IMR-90 (cell line): ENCODE results near the gene AURKA. TPM values are rescaled to one million over a fixed set of nuclear protein-coding genes. Genes with fewer than 3 reads are reported as not detected.
A peak's percentile ranks its signal among the peaks of the same experiment; 100 is the strongest.

Experiments
- ATAC-seq: fragments of 200-7000 bp; cut with Tn5 transposase; 2 replicates; pipeline ENCODE4 v1.9.1; 2020; ENCODE audit warnings: low read depth, mild to moderate bottlenecking, moderate library complexity
- BruUV-seq: library from RNA; stranded (reverse); fragments of 400-500 nt; replicated peaks from 2 replicates; lab custom pipeline; 2021; lab: Mats Ljungman, UMichigan
- CTCF ChIA-PET: fragments of 300-600 bp; formaldehyde crosslinking; extraction: SDS; loops from one replicate; lab custom pipeline; 2021; ENCODE audit warnings: antibody characterized with exemption; lab: Yijun Ruan, JAX
- POLR2A ChIA-PET: fragments of 300-600 bp; sonication (Branson Sonifier 250); formaldehyde crosslinking; loops from one replicate; lab custom pipeline; 2022; ENCODE audit warnings: antibody characterized with exemption; ENCODE audit not compliant: unreplicated experiment; lab: Charles Lee
- DNase-seq: peaks from one replicate; pipeline ENCODE4 v3.0.0; 2013
- H2AFZ ChIP-seq: replicated peaks from 2 replicates; pipeline ENCODE3; 2013; ENCODE audit warnings: low read length, mild to moderate bottlenecking; ENCODE audit not compliant: poor library complexity
- H2AK5ac ChIP-seq: 2 replicates; pipeline ENCODE4 v1.6.1; 2013; ENCODE audit warnings: low read depth, low read length, inconsistent platforms
- H2AK9ac ChIP-seq: replicated peaks from 2 replicates; pipeline ENCODE3; 2013; ENCODE audit warnings: mild to moderate bottlenecking, low read depth, low read length, moderate library complexity; ENCODE audit not compliant: poor library complexity
- H2BK120ac ChIP-seq: 2 replicates; pipeline ENCODE4 v1.6.1; 2013; ENCODE audit warnings: low read depth, low read length, inconsistent platforms
- H2BK15ac ChIP-seq: 3 replicates; pipeline ENCODE4 v1.6.1; 2013; ENCODE audit warnings: low read depth, low read length, inconsistent platforms
- H2BK20ac ChIP-seq: 2 replicates; pipeline ENCODE4 v1.6.1; 2013; ENCODE audit warnings: low read depth, mild to moderate bottlenecking, inconsistent platforms, low read length, moderate library complexity
- H2BK5ac ChIP-seq: 2 replicates; pipeline ENCODE4 v1.6.1; 2013; ENCODE audit warnings: mild to moderate bottlenecking, low read depth, low read length, inconsistent platforms; ENCODE audit not compliant: poor library complexity, severe bottlenecking
- H3K14ac ChIP-seq: replicated peaks from 2 replicates; pipeline ENCODE4 v1.6.1; 2013; ENCODE audit warnings: low read depth, low read length, inconsistent platforms
- H3K18ac ChIP-seq: 2 replicates; pipeline ENCODE4 v1.6.1; 2013; ENCODE audit warnings: low read depth, low read length, control low read depth
- H3K23ac ChIP-seq: 2 replicates; pipeline ENCODE4 v1.6.1; 2013; ENCODE audit warnings: low read depth, low read length, inconsistent platforms
- H3K27ac ChIP-seq: 2 replicates; pipeline ENCODE4 v1.5.1; 2013; ENCODE audit warnings: mild to moderate bottlenecking, control low read depth, low read length; ENCODE audit not compliant: insufficient read depth
- H3K27me3 ChIP-seq: 2 replicates; pipeline ENCODE4 v1.6.1; 2013; ENCODE audit warnings: low read length; ENCODE audit not compliant: control insufficient read depth, insufficient read depth
- H3K36me3 ChIP-seq: 2 replicates; pipeline ENCODE4 v1.6.1; 2013; ENCODE audit warnings: low read length, mixed read lengths; ENCODE audit not compliant: control insufficient read depth, insufficient read depth
- H3K4ac ChIP-seq: 2 replicates; pipeline ENCODE4 v1.6.1; 2013; ENCODE audit warnings: low read depth, low read length, inconsistent platforms
- H3K4me1 ChIP-seq: 2 replicates; pipeline ENCODE4 v1.6.1; 2013; ENCODE audit warnings: low read length, mixed read lengths; ENCODE audit not compliant: control insufficient read depth, insufficient read depth
- H3K4me2 ChIP-seq: 2 replicates; pipeline ENCODE4 v1.6.1; 2013; ENCODE audit warnings: low read depth, mild to moderate bottlenecking, control low read depth, low read length, moderate library complexity
- H3K4me3 ChIP-seq: 2 replicates; pipeline ENCODE4 v1.5.1; 2013; ENCODE audit warnings: low read depth, mild to moderate bottlenecking, control low read depth, low read length, moderate library complexity; ENCODE audit not compliant: insufficient read depth
- H3K56ac ChIP-seq: 2 replicates; pipeline ENCODE4 v1.6.1; 2013; ENCODE audit warnings: low read length, inconsistent platforms; ENCODE audit not compliant: insufficient read depth; ENCODE audit errors: extremely low read depth
- H3K79me1 ChIP-seq, 2 experiments: 2 replicates each; pipeline ENCODE4 v1.6.1; 2013; ENCODE audit warnings: low read length in 2 of 2, inconsistent platforms in 1 of 2, low read depth in 1 of 2
- H3K9ac ChIP-seq: 2 replicates; pipeline ENCODE4 v1.6.1; 2013; ENCODE audit warnings: low read depth, low read length, control low read depth
- H3K9me1 ChIP-seq: 2 replicates; pipeline ENCODE4 v1.6.1; 2013; ENCODE audit warnings: low read length, inconsistent platforms; ENCODE audit not compliant: insufficient read depth
- H3K9me3 ChIP-seq: 2 replicates; pipeline ENCODE4 v1.6.1; 2013; ENCODE audit warnings: low read length; ENCODE audit not compliant: control insufficient read depth, insufficient read depth
- H4K20me1 ChIP-seq: 2 replicates; pipeline ENCODE4 v1.6.1; 2013; ENCODE audit warnings: low read length, inconsistent platforms; ENCODE audit not compliant: insufficient read depth
- H4K5ac ChIP-seq: 2 replicates; pipeline ENCODE4 v1.6.1; 2013; ENCODE audit warnings: mild to moderate bottlenecking, low read depth, low read length, control low read depth
- H4K8ac ChIP-seq, 2 experiments: 2 replicates each; pipeline ENCODE4 v1.6.1; 2013; ENCODE audit warnings: low read depth in 2 of 2, low read length in 2 of 2, control low read depth in 1 of 2, inconsistent platforms in 1 of 2
- H4K91ac ChIP-seq: 2 replicates; pipeline ENCODE4 v1.6.1; 2013; ENCODE audit warnings: low read depth, low read length, inconsistent platforms; ENCODE audit not compliant: insufficient read depth
- CTCF ChIP-seq: conservative IDR thresholded peaks from 2 replicates; pipeline ENCODE4 v1.5.1; 2012; ENCODE audit warnings: mild to moderate bottlenecking, low read depth, low read length, improper control_type of control experiment
- FOS ChIP-seq: fragments of 150-350 bp; IDR thresholded peaks from 2 replicates; pipeline ENCODE4 v1.6.1; 2016; ENCODE audit warnings: low read depth, low read length
- NFE2L2 ChIP-seq: fragments of 150-350 bp; IDR thresholded peaks from 2 replicates; pipeline ENCODE4 v1.6.1; 2016; ENCODE audit warnings: low read depth, mild to moderate bottlenecking, low read length
- RFX5 ChIP-seq: IDR thresholded peaks from 2 replicates; pipeline ENCODE4 v1.8.0; 2012; ENCODE audit warnings: low read depth, mild to moderate bottlenecking, low read length, moderate library complexity
- SMC3 ChIP-seq: fragments of 150-350 bp; IDR thresholded peaks from 2 replicates; pipeline ENCODE4 v1.6.1; 2016; ENCODE audit warnings: low read depth, mild to moderate bottlenecking, antibody characterized with exemption, low read length, moderate library complexity
- USF2 ChIP-seq: fragments of 150-350 bp; IDR thresholded peaks from 2 replicates; pipeline ENCODE4 v1.6.1; 2017; ENCODE audit warnings: mild to moderate bottlenecking, antibody characterized with exemption, low read length, low read depth
- WGBS, 2 experiments: methylation state at CpG; one replicate each; pipeline versions ENCODE4 v1.1.5 to v1.1.7; 2013; ENCODE audit warnings: missing lambda C conversion rate in 2 of 2; ENCODE audit not compliant: insufficient read length in 1 of 2; ENCODE audit errors: extremely low coverage in 2 of 2; 5-methylcytosine and 5-hydroxymethylcytosine counted together
- dilution Hi-C: fragments of 300-500 bp; cut with HindIII; formaldehyde crosslinking; loops from one replicate; pipeline ENCODE4 v1.14.3; 2018; ENCODE audit warnings: low sequenced_read_pairs; ENCODE audit not compliant: unreplicated experiment
- in situ Hi-C: fragments of 300-500 bp; cut with MboI; formaldehyde crosslinking; loops from 3 replicates; pipeline ENCODE4 v1.14.3; 2019; ENCODE audit warnings: low sequenced_read_pairs, inconsistent platforms, mixed read lengths
- intact Hi-C: fragments of 100-400 bp; cut with micrococcal nuclease; formaldehyde crosslinking; loops from 2 replicates; pipeline ENCODE4 v1.10.0; 2022
- polyA plus RNA-seq, 3 experiments: library from polyadenylated mRNA; depleted of rRNA; stranded (reverse); fragments of >200 nt; gene quantifications; 2 replicates each; pipeline ENCODE4 v1.2.3, GENCODE V29; 2012; ENCODE audit warnings: low replicate concordance in 1 of 3
- total RNA-seq: library from RNA; depleted of rRNA; stranded (reverse); fragments of >200 nt; gene quantifications from 2 replicates; pipeline ENCODE4 v1.2.3, GENCODE V29; 2012

AURKA gene
- total and polyA plus RNA-seq, 2 of the 4 experiments (the other 2 are of a cell fraction), result 68.0 to 83.3 TPM

GRCh38 chr20:56409956-56410355 lies 17.9 kb upstream of the AURKA start:
- no peak for DNase-seq

More at GRCh38 chr20:56409956-56410355, 17.9 kb upstream of the AURKA start:
- Histone ChIP-seq H3K4me2 (no peak overlapping the region), H3K18ac (peak overlapping the region; percentile 79), H3K27me3 (no peaks in the 10 kb centered on the region), H2AFZ (no peak overlapping the region), H3K9me1 (peaks cover 7% of the 10 kb centered on the region), H3K9ac (no peak overlapping the region), H3K4me3 (no peak overlapping the region), H2BK20ac (peak overlapping the region; percentile 29; the same call in 1 of the 2 replicates), H3K4ac (peak overlapping the region; percentile 9; the same call in 1 of the 2 replicates), H2BK5ac (peak overlapping the region; percentile 50), H2BK120ac (peak overlapping the region; percentile 41), H3K14ac (no peak overlapping the region), H4K8ac (peak overlapping the region in 1 of 2 experiments; percentile 67; a peak in 1 of 4 replicates), H2AK5ac (0 out of 2 replicates have a peak overlapping the region, but pooled peaks have one; percentile 13), H3K4me1 (peaks cover 15% of the 10 kb centered on the region), H4K5ac (peak overlapping the region; percentile 79; the same call in 1 of the 2 replicates), H3K27ac (peak overlapping the region; percentile 69; the same call in 1 of the 2 replicates), H4K20me1 (no peaks in the 10 kb centered on the region), H2AK9ac (no peak overlapping the region), H3K23ac (peak overlapping the region; percentile 12; the same call in 1 of the 2 replicates), H3K9me3 (no peaks in the 10 kb centered on the region), H3K56ac (no peak overlapping the region), H2BK15ac (peak overlapping the region; percentile 28; the same call in 1 of the 3 replicates), H3K79me1 (peaks cover 20 to 49% of the 10 kb centered on the region in 2 experiments), H4K91ac (no peak overlapping the region), H3K36me3 (peaks cover 15% of the 10 kb centered on the region)
- no peak; the same call in 1 of the 2 replicates for ATAC-seq
- TF ChIP-seq USF2 (no peak), FOS (no peak), SMC3 (no peak), RFX5 (no peak), NFE2L2 (no peak), CTCF (no peak)
- dilution Hi-C loops, result no loop called here
- ChIA-PET POLR2A (no interaction called here), CTCF (interaction anchor here (0.5 kb wide), 1 partner anchor 456 kb away, joined by 4 read pairs; no protein-coding TSS in a partner anchor)
- in situ Hi-C loops, result no loop called here
- BruUV-seq, result no TSS peak
- intact Hi-C loops, result no loop called here
- whole genome bisulfite sequencing, 2 experiments, result 60% methylated on average over 1 of the region's 1 CpG; no CpG with 5 or more reads in 1 of the 2 experiments
